ENCODE results near the gene C22orf15.

- TF ChIP-seq ERG (CRISPR knock-in tag; IDR thresholded peaks at IDR 0.05): no peak
- TF ChIP-seq CTCF (IDR thresholded peaks at IDR 0.05): no peak
- TF ChIP-seq MYBL2 (CRISPR knock-in tag; IDR thresholded peaks at IDR 0.05): no peak
- TF ChIP-seq ZNF416 (CRISPR knock-in tag; IDR thresholded peaks at IDR 0.05): no peak
- no peak for TF ChIP-seq USF1 (CRISPR knock-in tag; IDR thresholded peaks at IDR 0.05)
- TF ChIP-seq ZNF232 (CRISPR knock-in tag; IDR thresholded peaks at IDR 0.05): no peak
- no peak for TF ChIP-seq STAT6 (CRISPR knock-in tag; conservative IDR thresholded peaks at IDR 0.05; ENCODE audit: low read depth)
- no peak for TF ChIP-seq RORB (CRISPR knock-in tag; IDR thresholded peaks at IDR 0.05)
- no peak for TF ChIP-seq IRF2 (CRISPR knock-in tag; IDR thresholded peaks at IDR 0.05; ENCODE audit: borderline replicate concordance, low read depth)
- TF ChIP-seq CREB1 (CRISPR knock-in tag; IDR thresholded peaks at IDR 0.05): no peak
These were observed 46.9 kb upstream of the C22orf15 start for GRCh38 chr22:23715806-23716375.
